Cardiac muscle cell (in vitro differentiated cells and primary cell): Measurements from ENCODE around the gene SDF4. TPM values are rescaled to one million over a fixed set of nuclear protein-coding genes. Genes with fewer than 3 reads are reported as not detected.

Experiments
- DNase-seq, 2 donors: peaks; one replicate each; pipeline versions ENCODE4 v3.0.0 to v3.0.0-alpha.2; 2010 to 2017; ENCODE audit warnings: low read depth in 1 of 2, low spot score in 1 of 2
- H3K27ac ChIP-seq: fragments of 200-600 bp; sonication (generic); 2 replicates; pipeline ENCODE4 v1.5.1; 2016
- H3K27me3 ChIP-seq: fragments of 200-600 bp; sonication (generic); 2 replicates; pipeline ENCODE4 v1.6.0; 2016; ENCODE audit warnings: control low read depth
- H3K36me3 ChIP-seq: fragments of 200-600 bp; sonication (generic); 2 replicates; pipeline ENCODE4 v1.5.1; 2016; ENCODE audit warnings: control low read depth
- H3K4me1 ChIP-seq: fragments of 200-600 bp; sonication (generic); 2 replicates; pipeline ENCODE4 v1.8.1; 2017; ENCODE audit warnings: low read depth, mild to moderate bottlenecking, mixed run types
- H3K4me3 ChIP-seq: fragments of 200-600 bp; sonication (generic); 2 replicates; pipeline ENCODE4 v1.5.1; 2016; ENCODE audit warnings: mild to moderate bottlenecking
- H3K9me3 ChIP-seq: fragments of 200-600 bp; sonication (generic); 2 replicates; pipeline ENCODE4 v1.5.1; 2017; ENCODE audit warnings: low read depth, mild to moderate bottlenecking, control low read depth
- CTCF ChIP-seq: IDR thresholded peaks from 2 replicates; pipeline ENCODE4 v1.5.1; 2012; ENCODE audit warnings: low read depth, mild to moderate bottlenecking, low read length
- polyA plus RNA-seq: library from polyadenylated mRNA; unstranded; fragments of >200 nt; fragmentation: Nextera tagmentation; extraction: Ambion mirVana; gene quantifications from 2 replicates; pipeline ENCODE4 v1.2.1, GENCODE V29; 2016
- total RNA-seq: library from RNA; depleted of rRNA; stranded (reverse); fragments of >200 nt; gene quantifications from 2 replicates; pipeline ENCODE4 v1.2.3, GENCODE V29; 2016

The SDF4 gene
- total and polyA plus RNA-seq, 2 experiments from 2014 or later = 148 to 180 TPM

- DNase-seq = peak in 1 of 2 donors; percentile 62
- TF ChIP-seq CTCF = no peak
- no peak overlapping the region for H3K4me3 ChIP-seq
- peaks cover 2% of the 10 kb centered on the region for H3K36me3 ChIP-seq
- no peaks in the 10 kb centered on the region for H3K27me3 ChIP-seq
- no peak overlapping the region for H3K27ac ChIP-seq
- H3K4me1 ChIP-seq = peaks cover 19% of the 10 kb centered on the region
- H3K9me3 ChIP-seq = no peaks in the 10 kb centered on the region
Measured at GRCh38 chr1:1270813-1271212, 39.0 kb upstream of the SDF4 start.

DNA sequence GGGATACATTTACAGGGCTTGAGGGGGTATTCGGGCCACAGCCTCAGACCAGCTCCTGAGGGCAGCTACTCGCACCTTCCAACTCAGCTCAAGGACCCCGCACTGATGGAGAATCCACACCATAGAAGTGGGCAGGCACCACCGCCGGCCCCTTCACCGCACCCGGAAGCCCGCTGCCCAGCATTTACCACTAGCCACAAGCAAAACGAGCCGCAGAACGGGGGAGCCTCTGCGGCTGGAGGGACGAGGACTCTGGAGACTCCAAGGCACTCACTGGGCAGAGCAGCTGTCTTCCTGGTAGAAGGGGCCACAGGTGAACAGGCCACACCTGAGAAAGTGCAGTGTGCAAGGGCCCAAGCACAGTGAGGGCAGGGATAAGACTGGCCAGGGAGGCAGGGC, 36.5 kb upstream of the SDF4 start:
- Histone ChIP-seq H3K36me3 (peaks cover 6% of the 10 kb centered on the region), H3K27ac (no peak overlapping the region), H3K9me3 (no peaks in the 10 kb centered on the region), H3K4me3 (no peak overlapping the region), H3K4me1 (peaks cover 19% of the 10 kb centered on the region), H3K27me3 (no peaks in the 10 kb centered on the region)
- no peak for TF ChIP-seq CTCF
- DNase-seq = no peak

DNA sequence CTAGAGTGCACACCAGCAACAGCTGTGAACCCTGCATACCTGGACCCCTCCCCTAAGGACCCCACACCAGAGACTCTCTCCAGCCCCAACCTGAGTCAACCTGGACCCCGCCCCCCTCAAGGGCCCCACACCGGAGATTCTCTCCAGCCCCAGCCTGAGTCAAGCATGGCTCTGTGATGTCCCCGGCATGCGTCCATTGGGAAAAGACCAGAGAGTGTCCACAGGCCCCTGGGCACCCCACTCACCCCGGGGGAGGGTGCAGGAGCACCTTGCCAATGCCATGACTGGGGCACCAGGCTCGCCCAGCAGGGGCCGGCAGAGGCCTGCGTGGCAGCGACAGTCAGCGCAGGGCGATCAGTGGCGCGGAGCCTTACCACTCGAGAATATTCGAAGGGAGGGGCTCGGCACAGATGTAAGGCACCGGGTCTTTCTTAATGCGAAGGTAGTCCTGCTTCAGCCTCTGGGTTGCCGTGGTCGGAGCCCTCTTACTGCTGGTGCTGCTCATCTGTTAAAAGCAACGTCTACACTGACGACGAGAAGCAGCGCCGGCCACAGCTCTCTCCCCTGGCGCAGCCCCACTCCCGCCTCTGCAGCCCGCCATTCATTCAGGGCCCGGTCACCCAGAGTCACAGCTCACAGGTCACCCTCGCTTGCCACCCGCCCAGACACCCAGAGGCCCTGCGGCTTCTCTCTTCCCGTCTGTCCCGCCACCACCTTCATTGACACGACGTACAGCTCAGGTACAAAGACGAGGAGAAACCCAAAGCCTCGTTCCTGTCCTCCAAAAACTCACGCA, 35.9 kb upstream of the SDF4 start:
- Histone ChIP-seq H3K36me3 (peaks cover 12% of the 10 kb centered on the region), H3K27me3 (no peaks in the 10 kb centered on the region), H3K4me3 (no peak overlapping the region), H3K27ac (no peak overlapping the region), H3K9me3 (no peaks in the 10 kb centered on the region), H3K4me1 (peaks cover 17% of the 10 kb centered on the region)
- no peak for TF ChIP-seq CTCF
- DNase-seq = no peak

- Histone ChIP-seq H3K4me3 (no peak overlapping the region), H3K36me3 (peaks cover 15% of the 10 kb centered on the region), H3K4me1 (no peaks in the 10 kb centered on the region), H3K9me3 (no peaks in the 10 kb centered on the region), H3K27me3 (no peaks in the 10 kb centered on the region), H3K27ac (peak overlapping the region; percentile 35)
- TF ChIP-seq CTCF = peak; percentile 51
- DNase-seq = peak in 1 of 2 donors; percentile 79
Measured at GRCh38 chr1:1264868-1265272, 33.1 kb upstream of the SDF4 start.

DNA sequence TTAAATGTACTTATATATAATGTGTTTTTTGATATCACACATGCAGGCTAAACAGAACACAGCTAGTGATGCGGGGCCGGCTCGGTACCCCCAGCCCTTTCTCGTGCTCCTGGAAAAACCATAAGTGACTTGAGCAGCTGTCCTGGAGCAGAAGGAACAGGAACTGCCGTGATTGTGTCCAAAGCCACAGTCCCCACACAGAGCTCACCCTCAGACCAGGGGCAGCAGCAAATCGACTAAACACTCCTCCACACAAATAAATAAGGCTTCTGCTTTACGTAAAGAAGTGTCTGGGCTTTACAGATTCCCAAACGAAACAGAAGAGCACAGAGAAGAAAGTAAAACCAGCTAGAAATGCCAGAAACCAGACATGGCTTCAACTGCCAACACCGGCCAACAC, 32.2 kb upstream of the SDF4 start:
- Histone ChIP-seq H3K4me1 (no peaks in the 10 kb centered on the region), H3K9me3 (no peaks in the 10 kb centered on the region), H3K36me3 (peaks cover 15% of the 10 kb centered on the region), H3K27me3 (no peaks in the 10 kb centered on the region), H3K27ac (no peak overlapping the region), H3K4me3 (no peak overlapping the region)
- no peak for DNase-seq
- TF ChIP-seq CTCF = no peak
